GM12878 (cell line): Measurements from ENCODE around the gene PEX1.

Source experiments
- POLR2A ChIP-seq: IDR thresholded peaks from 2 replicates; pipeline ENCODE4 v1.6.1; 2011; ENCODE audit warnings: low read depth, mild to moderate bottlenecking, low read length
- REST ChIP-seq: IDR thresholded peaks from 2 replicates; pipeline ENCODE4 v1.6.1; 2012; ENCODE audit warnings: mild to moderate bottlenecking, low read depth, low read length

- TF ChIP-seq REST (no peak), POLR2A (no peak)
Observed at GRCh38 chr7:92498557-92498956, 29.8 kb downstream of the PEX1 start.
